Central memory CD8-positive, alpha-beta T cell (primary cell): ENCODE data around the gene ADGRB2.

Experiments used
- ATAC-seq: fragments of 150-1000 bp; cut with Tn5 transposase; replicated peaks from 2 replicates; pipeline ENCODE4 v1.10.0; 2022; ENCODE audit warnings: mild to moderate bottlenecking, moderate FRiP score, moderate number of reproducible peaks; ENCODE audit not compliant: poor library complexity, severe bottlenecking; ENCODE audit errors: extremely low read depth
- DNase-seq, 2 donors: peaks; one replicate each; pipeline ENCODE4 v3.0.0; 2021; ENCODE audit warnings: low spot score in 2 of 2
- H3K27ac Mint-ChIP-seq: one replicate; pipeline ENCODE4 v1.8.0; 2022; ENCODE audit warnings: low read depth, mild to moderate bottlenecking, moderate library complexity, mixed read lengths
- H3K27me3 Mint-ChIP-seq: one replicate; pipeline ENCODE4 v1.8.0; 2022; ENCODE audit warnings: mixed read lengths
- H3K36me3 Mint-ChIP-seq: one replicate; pipeline ENCODE4 v1.8.0; 2022; ENCODE audit warnings: mild to moderate bottlenecking, moderate library complexity, mixed read lengths; ENCODE audit not compliant: insufficient read depth
- H3K4me1 Mint-ChIP-seq: one replicate; pipeline ENCODE4 v1.8.0; 2022; ENCODE audit warnings: mixed read lengths
- H3K4me3 Mint-ChIP-seq: one replicate; pipeline ENCODE4 v1.8.0; 2022; ENCODE audit warnings: mild to moderate bottlenecking, moderate library complexity, mixed read lengths
- H3K9me3 Mint-ChIP-seq: one replicate; pipeline ENCODE4 v1.8.0; 2022; ENCODE audit warnings: mixed read lengths

Gene ADGRB2

DNA sequence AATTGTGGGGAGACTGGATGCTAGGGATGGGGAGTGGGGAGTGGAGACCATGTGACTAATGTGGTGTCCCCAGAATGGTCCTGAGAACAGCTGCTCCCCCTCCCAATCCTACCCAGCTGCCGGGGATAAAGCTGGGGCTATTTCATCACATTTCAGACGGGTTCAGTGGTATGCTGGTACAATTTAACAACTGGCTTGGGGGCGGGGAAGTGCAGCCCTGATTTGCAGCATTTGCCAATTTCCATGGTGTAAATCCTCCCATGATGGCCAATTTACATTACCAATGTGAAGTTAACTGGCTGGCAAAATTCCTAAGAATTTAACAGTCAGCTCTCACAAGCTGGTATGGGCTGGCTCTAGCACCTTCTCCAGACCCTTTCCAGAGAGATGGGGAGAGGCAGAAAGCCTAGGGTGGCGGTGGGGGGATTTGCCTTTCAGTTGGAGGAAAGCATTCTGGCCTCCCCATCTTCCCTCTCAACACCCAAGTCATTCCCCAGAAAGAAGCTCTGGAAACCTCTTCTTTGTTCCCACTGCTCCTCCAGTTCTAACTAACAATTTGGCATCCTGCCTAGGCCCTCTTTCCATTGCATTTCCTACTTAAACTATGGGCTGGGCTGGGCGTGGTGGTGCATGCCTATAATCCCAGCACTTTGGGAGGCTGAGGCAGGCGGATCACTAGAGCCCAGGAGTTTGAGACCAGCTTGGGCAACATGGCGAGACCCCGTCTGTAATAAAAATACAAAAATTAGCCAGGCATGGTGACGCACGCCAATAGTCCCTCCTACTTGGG, 11.3 kb upstream of the ADGRB2 start:
- ATAC-seq: no peak
- Mint-ChIP-seq H3K4me1 (peaks cover 17% of the 10 kb centered on the region), H3K27me3 (peaks cover 57% of the 10 kb centered on the region), H3K36me3 (peaks cover 4% of the 10 kb centered on the region), H3K27ac (no peak overlapping the region), H3K4me3 (no peak overlapping the region), H3K9me3 (no peaks in the 10 kb centered on the region)
- DNase-seq: no peak

DNA sequence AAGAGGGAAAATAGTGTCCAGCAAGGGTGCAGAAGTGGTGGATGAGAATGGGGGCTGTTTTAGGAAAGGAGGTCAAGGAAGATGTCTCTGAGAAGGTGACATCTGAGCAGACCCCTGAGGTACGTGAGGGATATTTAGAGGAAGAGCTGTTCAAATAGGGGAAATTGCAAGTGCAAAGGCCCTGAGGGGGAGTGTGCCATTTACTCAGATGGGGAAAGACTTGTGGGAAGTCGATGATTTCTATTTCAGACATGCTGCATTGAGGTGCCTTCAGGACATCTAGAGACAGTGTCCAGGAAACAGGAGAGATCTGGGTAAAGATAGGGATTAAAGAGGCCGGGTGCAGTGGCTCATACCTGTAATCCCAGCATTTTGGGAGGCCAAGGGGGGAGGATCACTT, 10.4 kb upstream of the ADGRB2 start:
- H3K36me3 Mint-ChIP-seq: peaks cover 3% of the 10 kb centered on the region
- ATAC-seq (no peak), DNase-seq (no peak)
- no peaks in the 10 kb centered on the region for H3K9me3 Mint-ChIP-seq
- no peak overlapping the region for H3K27ac Mint-ChIP-seq
- H3K4me3 Mint-ChIP-seq: no peak overlapping the region
- peaks cover 18% of the 10 kb centered on the region for H3K4me1 Mint-ChIP-seq
- H3K27me3 Mint-ChIP-seq: peaks cover 57% of the 10 kb centered on the region

DNA sequence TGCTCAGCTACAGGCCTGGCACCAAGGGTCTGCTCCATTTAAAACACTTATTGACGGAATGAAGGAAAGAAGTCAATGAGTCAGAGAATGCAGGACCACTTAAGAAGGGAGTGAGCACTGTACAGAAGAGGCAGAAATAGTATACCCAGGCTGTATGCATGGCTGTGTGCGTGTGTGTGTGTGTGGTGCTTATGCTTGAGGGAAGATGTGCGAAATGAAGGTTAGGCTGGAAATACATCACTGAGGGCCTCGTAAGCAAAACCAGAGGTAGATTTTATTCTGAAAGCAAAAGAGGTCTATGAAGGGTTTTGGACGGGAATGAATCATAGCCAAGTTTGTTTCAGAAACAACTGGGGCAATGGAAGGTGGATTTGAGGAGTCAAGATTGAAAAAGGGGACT, 9.7 kb upstream of the ADGRB2 start:
- Mint-ChIP-seq H3K4me3 (no peak overlapping the region), H3K27ac (no peak overlapping the region), H3K27me3 (peaks cover 57% of the 10 kb centered on the region), H3K4me1 (peaks cover 24% of the 10 kb centered on the region), H3K36me3 (peaks cover 3% of the 10 kb centered on the region), H3K9me3 (no peaks in the 10 kb centered on the region)
- ATAC-seq (no peak), DNase-seq (no peak)

DNA sequence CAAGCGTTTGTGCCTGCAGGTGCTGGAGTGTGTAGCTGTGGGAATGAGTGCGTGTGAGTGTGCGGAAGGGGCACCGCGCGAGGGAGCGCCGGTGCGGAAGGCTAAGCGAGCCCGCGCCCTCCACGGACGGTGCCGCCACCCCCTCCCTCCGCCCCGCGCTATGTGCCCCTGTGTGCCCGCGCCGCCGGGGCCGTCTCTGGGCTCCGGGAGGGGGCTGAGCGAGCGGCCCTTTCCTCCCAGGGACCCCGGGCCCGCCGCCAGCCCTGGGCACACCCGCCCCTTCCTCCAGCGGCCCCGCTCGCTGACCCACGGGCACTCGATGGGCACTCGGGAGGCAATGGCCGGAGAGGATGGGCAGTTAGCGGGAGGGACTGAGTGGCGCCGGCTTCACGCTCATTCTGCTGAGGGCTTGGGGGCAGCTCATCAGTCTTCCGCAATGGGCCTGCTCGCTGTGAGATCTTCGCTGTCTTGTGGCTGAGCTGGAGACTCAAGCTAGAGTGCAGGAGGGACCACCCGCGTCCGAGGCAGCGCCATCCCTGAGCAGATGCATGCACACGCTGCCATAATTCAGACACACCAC, 8.6 kb upstream of the ADGRB2 start:
- H3K27me3 Mint-ChIP-seq: peaks cover 55% of the 10 kb centered on the region
- peak overlapping the region; percentile 91 for H3K4me3 Mint-ChIP-seq
- ATAC-seq: peak; percentile 47
- DNase-seq: no peak
- peaks cover 5% of the 10 kb centered on the region for H3K36me3 Mint-ChIP-seq
- H3K4me1 Mint-ChIP-seq: peaks cover 27% of the 10 kb centered on the region
- H3K9me3 Mint-ChIP-seq: no peaks in the 10 kb centered on the region
- peak overlapping the region; percentile 33 for H3K27ac Mint-ChIP-seq

DNA sequence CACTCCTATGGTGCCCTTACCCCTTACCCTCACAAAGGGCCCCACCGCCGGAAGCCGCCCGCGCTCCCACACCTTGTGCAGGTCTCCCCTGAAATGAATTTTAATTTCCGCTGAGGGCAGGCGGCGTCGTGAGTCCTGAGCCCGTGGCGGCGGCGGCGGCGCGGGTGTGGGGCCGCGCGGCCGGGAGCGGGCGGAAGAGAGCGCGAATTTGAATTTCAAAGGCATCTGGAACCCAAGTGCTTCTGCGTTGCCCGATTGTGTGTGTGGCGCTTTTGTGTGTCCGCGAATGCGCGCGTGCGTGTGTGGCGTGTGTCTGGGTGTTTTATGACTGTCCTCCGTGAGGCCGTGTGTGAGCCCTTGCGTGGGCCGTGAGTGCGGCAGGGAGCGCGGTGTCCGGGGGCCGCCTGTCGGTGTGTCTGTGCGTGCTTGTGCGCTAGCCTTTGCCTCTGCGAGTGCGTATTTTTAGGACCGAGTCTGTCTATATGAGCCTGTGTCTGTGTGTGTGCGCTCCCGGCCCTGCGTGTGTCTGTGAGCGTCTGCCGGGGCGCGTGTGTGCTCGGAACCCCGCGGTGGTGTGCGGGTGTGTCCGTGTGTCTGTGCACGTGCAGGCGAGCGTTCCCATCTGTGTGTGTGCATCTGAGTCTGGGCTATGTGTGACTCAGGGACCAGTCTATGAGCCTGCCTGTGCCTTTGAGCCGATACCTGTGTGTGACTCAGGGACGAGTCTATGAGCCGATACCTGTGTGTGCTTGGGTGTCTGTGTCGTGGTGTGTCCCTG, 7.9 kb upstream of the ADGRB2 start:
- Mint-ChIP-seq H3K4me1 (peaks cover 27% of the 10 kb centered on the region), H3K9me3 (no peaks in the 10 kb centered on the region), H3K27me3 (peaks cover 48% of the 10 kb centered on the region), H3K27ac (peak overlapping the region; percentile 33), H3K36me3 (peaks cover 5% of the 10 kb centered on the region), H3K4me3 (peak overlapping the region; percentile 91)
- DNase-seq (no peak), ATAC-seq (peak; percentile 58)

DNA sequence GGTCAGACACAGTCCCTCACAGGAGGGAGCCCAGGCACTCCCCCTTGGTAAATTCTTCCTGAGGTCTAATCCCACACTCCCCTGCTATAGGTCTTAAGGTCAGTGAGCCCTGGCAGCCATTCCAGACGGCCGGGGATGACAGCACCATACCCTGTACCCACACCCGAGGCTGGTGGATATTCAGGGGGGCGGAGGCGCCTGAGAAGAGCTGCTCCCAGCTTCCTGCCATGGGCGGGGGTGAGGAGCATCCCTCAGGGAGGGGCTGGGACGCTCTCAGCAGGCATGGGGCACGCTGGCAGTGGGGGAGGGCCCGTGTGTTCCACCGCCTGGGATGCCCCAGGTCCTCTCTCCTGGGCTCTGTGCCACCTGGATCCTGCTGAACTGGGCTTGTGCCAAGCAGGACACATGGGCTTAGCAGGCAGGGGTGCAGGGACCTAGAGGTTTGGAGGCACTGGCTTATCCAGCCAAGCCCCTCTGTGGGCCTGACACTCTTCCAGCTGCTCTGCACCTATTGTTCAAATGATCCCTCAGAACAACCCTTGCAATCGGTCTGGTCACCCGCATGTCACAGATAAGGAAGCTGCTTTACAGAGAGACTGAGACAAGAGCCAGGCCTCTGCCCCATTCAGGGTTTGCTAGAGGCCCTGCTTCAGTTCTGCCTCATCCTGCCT, 5.7 kb upstream of the ADGRB2 start:
- Mint-ChIP-seq H3K27ac (no peak overlapping the region), H3K27me3 (peaks cover 27% of the 10 kb centered on the region), H3K36me3 (peaks cover 5% of the 10 kb centered on the region), H3K4me1 (peaks cover 27% of the 10 kb centered on the region), H3K4me3 (no peak overlapping the region), H3K9me3 (no peaks in the 10 kb centered on the region)
- ATAC-seq (no peak), DNase-seq (no peak)

DNA sequence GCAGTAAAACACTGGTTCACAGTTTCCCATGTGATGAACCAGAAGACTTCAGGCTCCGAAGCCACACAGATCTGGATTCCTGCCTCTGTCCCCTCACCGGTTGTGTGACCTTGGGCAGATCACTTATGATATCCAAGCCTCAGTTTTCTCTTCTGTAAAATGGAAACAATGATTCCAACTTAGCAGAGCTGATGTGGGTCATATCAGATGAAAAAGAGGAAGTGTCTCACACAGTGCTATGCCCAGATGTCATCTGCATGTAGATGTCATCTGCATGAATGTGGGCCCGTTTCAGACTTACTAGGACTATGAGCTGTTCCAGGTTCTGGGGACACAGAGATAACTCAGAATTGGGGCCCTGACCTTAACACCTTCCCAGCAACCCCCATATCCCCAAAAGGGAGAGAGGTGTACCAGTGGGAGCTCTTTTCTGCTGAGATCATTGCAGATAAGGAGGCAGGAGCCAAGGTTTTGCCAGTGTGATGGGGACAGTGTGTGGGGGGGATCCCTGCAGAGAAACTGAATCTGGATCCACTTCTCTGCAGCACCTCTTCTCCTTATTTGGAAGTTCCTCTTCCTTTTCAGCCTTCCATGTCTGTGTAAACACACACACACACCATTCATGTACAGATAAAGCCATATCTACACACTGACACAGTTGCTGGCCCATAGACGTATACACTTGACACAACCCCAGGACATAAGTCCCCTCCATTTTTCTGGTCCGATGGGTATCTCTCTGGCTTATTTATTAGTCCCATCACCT, 5.0 kb upstream of the ADGRB2 start:
- Mint-ChIP-seq H3K4me3 (no peak overlapping the region), H3K27me3 (peaks cover 20% of the 10 kb centered on the region), H3K4me1 (peaks cover 27% of the 10 kb centered on the region), H3K27ac (no peak overlapping the region), H3K9me3 (no peaks in the 10 kb centered on the region), H3K36me3 (peaks cover 8% of the 10 kb centered on the region)
- ATAC-seq: no peak
- no peak for DNase-seq

DNA sequence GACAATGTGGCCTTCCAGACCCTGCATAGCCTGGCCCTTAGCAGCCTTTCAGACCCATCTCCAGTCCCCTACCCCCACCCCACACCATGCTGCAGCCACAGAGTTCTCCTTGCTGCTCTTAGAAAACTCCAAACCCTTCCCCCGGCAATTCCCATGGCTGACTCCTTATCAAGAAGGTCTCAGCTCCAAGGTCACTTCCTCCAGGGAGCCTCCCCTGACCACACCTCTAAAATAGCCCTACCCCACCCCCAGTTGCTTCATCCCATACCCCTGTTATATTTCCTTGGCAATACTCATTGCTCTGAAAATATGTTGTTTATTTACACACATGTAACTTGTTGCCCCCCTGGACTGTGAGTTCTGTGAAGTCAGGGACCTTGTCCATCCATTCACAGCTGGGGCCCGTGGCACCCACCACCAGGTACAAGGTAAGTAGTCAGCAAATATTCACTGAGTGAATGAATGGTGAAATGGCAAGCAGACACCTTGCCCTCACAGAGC, 4.3 kb upstream of the ADGRB2 start:
- Mint-ChIP-seq H3K9me3 (no peaks in the 10 kb centered on the region), H3K36me3 (peaks cover 8% of the 10 kb centered on the region), H3K27me3 (peaks cover 13% of the 10 kb centered on the region), H3K4me3 (no peak overlapping the region), H3K4me1 (peaks cover 29% of the 10 kb centered on the region), H3K27ac (no peak overlapping the region)
- DNase-seq: no peak
- no peak for ATAC-seq

DNA sequence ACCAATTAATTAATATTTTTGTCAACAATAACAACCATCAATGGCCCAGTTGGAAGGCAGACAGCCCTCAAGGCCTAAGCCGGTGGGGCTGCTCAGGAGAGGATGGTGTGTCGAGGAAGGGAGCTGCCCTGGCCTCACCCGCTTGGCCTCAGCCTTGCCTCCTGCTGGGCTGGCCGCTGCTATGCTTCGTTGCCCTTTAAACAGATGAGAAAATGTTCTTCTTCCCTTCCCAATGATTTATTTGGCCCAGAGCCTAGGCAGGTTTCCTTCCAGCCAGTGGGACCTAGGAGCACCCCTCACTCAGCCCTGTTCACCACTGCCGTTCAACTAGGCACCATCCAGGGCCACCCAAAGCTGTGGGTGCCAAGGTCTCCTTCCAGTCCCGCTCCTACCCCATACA, 3.1 kb upstream of the ADGRB2 start:
- Mint-ChIP-seq H3K4me1 (peaks cover 27% of the 10 kb centered on the region), H3K4me3 (no peak overlapping the region), H3K9me3 (no peaks in the 10 kb centered on the region), H3K27ac (no peak overlapping the region), H3K36me3 (peaks cover 8% of the 10 kb centered on the region), H3K27me3 (peaks cover 4% of the 10 kb centered on the region)
- DNase-seq (no peak), ATAC-seq (no peak)

DNA sequence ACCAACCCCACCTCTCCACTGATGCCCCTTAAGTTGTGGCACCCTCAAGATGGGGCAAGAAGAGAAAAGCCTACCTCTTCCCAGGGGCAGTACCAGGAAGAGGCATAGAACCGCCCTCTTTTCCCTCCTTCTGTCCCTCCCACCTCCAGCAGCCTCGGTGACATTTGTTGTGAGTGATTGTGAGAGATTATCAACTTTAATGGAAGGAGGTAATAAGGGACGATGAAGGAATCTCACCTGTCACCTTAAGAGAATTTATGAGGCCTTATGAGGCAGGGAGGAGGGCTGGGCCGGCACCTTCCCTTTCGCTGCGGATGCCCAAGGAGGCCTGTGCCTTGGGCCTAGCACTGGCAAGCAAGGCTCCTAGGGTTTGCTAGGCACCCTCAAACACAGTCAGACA, 1.4 kb upstream of the ADGRB2 start:
- ATAC-seq: no peak
- no peak overlapping the region for H3K27ac Mint-ChIP-seq
- no peaks in the 10 kb centered on the region for H3K9me3 Mint-ChIP-seq
- H3K4me1 Mint-ChIP-seq: peaks cover 30% of the 10 kb centered on the region
- H3K27me3 Mint-ChIP-seq: no peaks in the 10 kb centered on the region
- no peak overlapping the region for H3K4me3 Mint-ChIP-seq
- DNase-seq: no peak
- peaks cover 8% of the 10 kb centered on the region for H3K36me3 Mint-ChIP-seq

DNA sequence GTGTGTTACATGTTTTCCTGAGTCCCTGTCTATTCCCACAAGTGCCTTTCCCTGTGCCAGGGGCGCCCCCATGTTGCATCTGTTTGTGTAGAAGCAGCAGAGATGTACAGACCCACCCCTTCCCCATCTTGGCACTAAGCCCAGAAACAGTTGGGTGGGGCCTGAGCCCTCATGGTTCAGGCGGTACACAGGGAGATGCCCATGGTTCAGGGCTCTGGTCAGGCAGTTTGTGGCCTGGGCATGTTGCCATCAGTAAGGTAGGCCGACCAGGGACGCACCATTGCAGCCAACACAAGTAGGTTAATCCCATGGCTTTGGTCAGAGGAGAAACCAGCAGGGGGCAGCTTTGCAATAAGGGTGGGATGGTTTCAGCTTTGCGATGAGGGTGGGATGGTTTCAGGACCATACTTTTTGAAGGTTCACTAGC, 914 bp upstream of the ADGRB2 start:
- H3K9me3 Mint-ChIP-seq: no peaks in the 10 kb centered on the region
- H3K4me1 Mint-ChIP-seq: peaks cover 34% of the 10 kb centered on the region
- no peak for ATAC-seq
- no peak overlapping the region for H3K27ac Mint-ChIP-seq
- H3K27me3 Mint-ChIP-seq: no peaks in the 10 kb centered on the region
- peak overlapping the region; percentile 76 for H3K4me3 Mint-ChIP-seq
- peaks cover 7% of the 10 kb centered on the region for H3K36me3 Mint-ChIP-seq
- no peak for DNase-seq
